DOHH2 (cell line): ENCODE results near the gene TBX21.

Source experiments
- H3F3A ChIP-seq: fragments of 200-600 bp; sonication (generic), shearing (Covaris generic); 2 replicates; pipeline ENCODE4 v1.6.0; 2016; ENCODE audit warnings: antibody characterized with exemption, mild to moderate bottlenecking; ENCODE audit not compliant: control insufficient read depth, insufficient read depth
- H3K27ac ChIP-seq: fragments of 200-600 bp; sonication (generic); 2 replicates; pipeline ENCODE4 v1.5.1; 2014; ENCODE audit warnings: low read depth, mild to moderate bottlenecking, low read length, moderate library complexity
- H3K27me3 ChIP-seq: fragments of 200-600 bp; sonication (generic); 2 replicates; pipeline ENCODE4 v1.6.1; 2014; ENCODE audit warnings: mild to moderate bottlenecking, low read length, mixed read lengths; ENCODE audit not compliant: control insufficient read depth
- H3K36me3 ChIP-seq: fragments of 200-600 bp; sonication (generic); 2 replicates; pipeline ENCODE4 v1.6.1; 2014; ENCODE audit warnings: mild to moderate bottlenecking, low read length, moderate library complexity, mixed read lengths; ENCODE audit not compliant: control insufficient read depth
- H3K4me1 ChIP-seq: fragments of 200-600 bp; sonication (generic); 2 replicates; pipeline ENCODE4 v1.6.1; 2014; ENCODE audit warnings: mild to moderate bottlenecking, low read length, mixed read lengths; ENCODE audit not compliant: control insufficient read depth
- H3K4me2 ChIP-seq: fragments of 200-600 bp; sonication (generic); 2 replicates; pipeline ENCODE4 v1.6.0; 2014; ENCODE audit warnings: mild to moderate bottlenecking, low read length, moderate library complexity
- H3K4me3 ChIP-seq: fragments of 200-600 bp; sonication (generic); 2 replicates; pipeline ENCODE4 v1.5.1; 2014; ENCODE audit warnings: mild to moderate bottlenecking, low read length, mixed read lengths
- H3K79me2 ChIP-seq: fragments of 200-600 bp; sonication (generic); 2 replicates; pipeline ENCODE4 v1.6.1; 2014; ENCODE audit warnings: mild to moderate bottlenecking, low read length, mixed read lengths; ENCODE audit not compliant: control insufficient read depth
- H3K9me2 ChIP-seq: fragments of 200-600 bp; sonication (generic); replicated peaks from 2 replicates; pipeline ENCODE4 v1.6.1; 2014; ENCODE audit warnings: mild to moderate bottlenecking, low read length, mixed read lengths; ENCODE audit not compliant: control insufficient read depth
- H3K9me3 ChIP-seq: fragments of 200-600 bp; sonication (generic); 2 replicates; pipeline ENCODE4 v1.6.1; 2014; ENCODE audit warnings: antibody characterized with exemption, low read length, mixed read lengths; ENCODE audit not compliant: control insufficient read depth, insufficient read depth
- H4K20me1 ChIP-seq: fragments of 200-600 bp; sonication (generic); 2 replicates; pipeline ENCODE4 v1.6.0; 2014; ENCODE audit warnings: low read depth, mild to moderate bottlenecking, antibody characterized with exemption, low read length, moderate library complexity; ENCODE audit not compliant: control insufficient read depth, insufficient read depth
- EZH2phosphoT487 ChIP-seq: fragments of 200-600 bp; sonication (generic); IDR thresholded peaks from 2 replicates; pipeline ENCODE4 v1.6.1; 2017; ENCODE audit warnings: borderline replicate concordance, mild to moderate bottlenecking, antibody characterized with exemption, low read length, moderate library complexity, mixed read lengths
- TF ChIP-seq, protein P1 (sequence below): fragments of 200-600 bp; sonication (generic); IDR thresholded peaks from one replicate; pipeline ENCODE4 v1.5.1; 2014; ENCODE audit warnings: antibody characterized with exemption, mild to moderate bottlenecking, low read depth, low read length; ENCODE audit not compliant: poor library complexity, severe bottlenecking

Gene TBX21

DNA sequence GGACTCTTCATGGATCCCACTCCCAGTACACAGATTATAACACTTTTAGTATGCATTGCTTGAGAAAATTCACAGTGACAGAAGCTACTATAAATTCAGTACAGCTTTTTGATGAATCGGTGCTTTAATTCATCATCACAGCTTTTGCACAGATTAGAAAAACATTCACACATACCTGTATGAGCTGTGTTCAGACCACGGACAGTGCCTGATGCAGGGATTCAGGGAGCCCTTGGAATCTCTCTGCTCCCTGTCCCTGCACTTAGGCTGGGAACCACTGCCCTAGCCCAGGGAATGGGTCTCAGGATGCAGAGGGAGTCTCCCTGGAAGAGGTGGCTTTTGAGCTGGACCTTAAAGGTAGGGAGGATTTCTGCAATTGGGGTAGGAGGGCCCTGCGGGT lies 25.2 kb upstream of the TBX21 start:
- no peak for TF ChIP-seq EZH2phosphoT487
- TF ChIP-seq, protein P1, sequence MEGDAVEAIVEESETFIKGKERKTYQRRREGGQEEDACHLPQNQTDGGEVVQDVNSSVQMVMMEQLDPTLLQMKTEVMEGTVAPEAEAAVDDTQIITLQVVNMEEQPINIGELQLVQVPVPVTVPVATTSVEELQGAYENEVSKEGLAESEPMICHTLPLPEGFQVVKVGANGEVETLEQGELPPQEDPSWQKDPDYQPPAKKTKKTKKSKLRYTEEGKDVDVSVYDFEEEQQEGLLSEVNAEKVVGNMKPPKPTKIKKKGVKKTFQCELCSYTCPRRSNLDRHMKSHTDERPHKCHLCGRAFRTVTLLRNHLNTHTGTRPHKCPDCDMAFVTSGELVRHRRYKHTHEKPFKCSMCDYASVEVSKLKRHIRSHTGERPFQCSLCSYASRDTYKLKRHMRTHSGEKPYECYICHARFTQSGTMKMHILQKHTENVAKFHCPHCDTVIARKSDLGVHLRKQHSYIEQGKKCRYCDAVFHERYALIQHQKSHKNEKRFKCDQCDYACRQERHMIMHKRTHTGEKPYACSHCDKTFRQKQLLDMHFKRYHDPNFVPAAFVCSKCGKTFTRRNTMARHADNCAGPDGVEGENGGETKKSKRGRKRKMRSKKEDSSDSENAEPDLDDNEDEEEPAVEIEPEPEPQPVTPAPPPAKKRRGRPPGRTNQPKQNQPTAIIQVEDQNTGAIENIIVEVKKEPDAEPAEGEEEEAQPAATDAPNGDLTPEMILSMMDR = no peak
- Histone ChIP-seq H3K27me3 (0 out of 2 replicates have a peak, but pooled peaks cover 4% of the 10 kb centered on the region), H3K9me3 (no peaks in the 10 kb centered on the region), H3K4me3 (no peak overlapping the region), H3K79me2 (no peaks in the 10 kb centered on the region), H3K4me1 (peaks cover 39% of the 10 kb centered on the region), H3K9me2 (no peaks in the 10 kb centered on the region), H3K27ac (no peak overlapping the region), H3F3A (no peaks in the 10 kb centered on the region; the same call in 1 of the 2 replicates), H4K20me1 (no peaks in the 10 kb centered on the region; the same call in 1 of the 2 replicates), H3K4me2 (no peak overlapping the region), H3K36me3 (no peaks in the 10 kb centered on the region)

DNA sequence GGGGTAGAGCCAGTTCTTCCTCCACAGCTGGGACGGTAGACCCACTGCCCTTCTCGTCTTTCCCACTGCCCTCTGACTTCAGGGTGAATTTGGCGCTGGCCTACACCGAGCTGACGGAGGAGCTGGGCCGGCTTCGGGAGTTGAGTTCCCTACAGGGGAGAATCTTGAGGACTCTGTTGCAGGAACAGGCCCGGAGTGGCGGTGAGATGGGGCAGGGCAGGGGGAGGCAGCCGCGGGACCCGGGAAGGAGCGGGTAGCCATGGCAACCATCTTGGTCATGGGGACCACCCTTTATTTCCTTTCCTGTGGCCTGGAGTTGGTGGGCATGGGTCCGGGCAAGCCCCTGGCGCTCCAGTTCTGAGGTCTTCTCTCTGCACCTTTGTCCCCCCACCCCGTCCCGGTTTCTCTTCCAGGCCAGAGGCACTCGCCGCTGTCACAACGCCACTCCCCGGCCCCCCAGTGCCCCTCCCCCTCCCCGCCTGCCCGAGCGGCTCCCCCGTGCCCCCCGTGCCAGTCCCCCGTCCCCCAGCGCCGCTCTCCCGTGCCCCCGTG lies 24.6 kb upstream of the TBX21 start:
- H3K36me3 ChIP-seq = no peaks in the 10 kb centered on the region
- 0 out of 2 replicates have a peak, but pooled peaks cover 4% of the 10 kb centered on the region for H3K27me3 ChIP-seq
- H3K27ac ChIP-seq = no peak overlapping the region
- H3K79me2 ChIP-seq = no peaks in the 10 kb centered on the region
- peaks cover 34% of the 10 kb centered on the region for H3K4me1 ChIP-seq
- H4K20me1 ChIP-seq = no peaks in the 10 kb centered on the region; the same call in 1 of the 2 replicates
- TF ChIP-seq, protein P1 = no peak
- TF ChIP-seq EZH2phosphoT487 = no peak
- no peak overlapping the region for H3K4me3 ChIP-seq
- no peaks in the 10 kb centered on the region; the same call in 1 of the 2 replicates for H3F3A ChIP-seq
- no peak overlapping the region for H3K4me2 ChIP-seq
- no peaks in the 10 kb centered on the region for H3K9me3 ChIP-seq
- H3K9me2 ChIP-seq = no peaks in the 10 kb centered on the region

- Histone ChIP-seq H3K9me2 (no peaks in the 10 kb centered on the region), H3K4me2 (no peak overlapping the region), H3K36me3 (no peaks in the 10 kb centered on the region), H3K4me3 (no peak overlapping the region), H3K9me3 (no peaks in the 10 kb centered on the region), H3K79me2 (no peaks in the 10 kb centered on the region), H3F3A (no peaks in the 10 kb centered on the region; the same call in 1 of the 2 replicates), H3K27ac (no peak overlapping the region), H3K4me1 (peaks cover 28% of the 10 kb centered on the region), H4K20me1 (no peaks in the 10 kb centered on the region; the same call in 1 of the 2 replicates), H3K27me3 (peaks cover 7% of the 10 kb centered on the region; the same call in 1 of the 2 replicates)
- no peak for TF ChIP-seq EZH2phosphoT487
- TF ChIP-seq, protein P1 = no peak
Measured at GRCh38 chr17:47708864-47709541, 24.0 kb upstream of the TBX21 start.
